ENCODE results near the gene TIGIT. TPM values are rescaled to one million over a fixed set of nuclear protein-coding genes. Genes with fewer than 3 reads are reported as not detected.

TIGIT gene
- not detected in 2 replicates for total RNA-seq (2016; rRNA removed; fragmentation: Illumina TruSeq; extraction: Trizol)
- total RNA-seq (2016; cell fraction: cytosol; rRNA removed; fragmentation: Illumina TruSeq; extraction: Trizol; ENCODE audit: low read depth), result not detected in 2 replicates
- total RNA-seq (2016; cell fraction: insoluble cytoplasmic fraction; rRNA removed; fragmentation: Illumina TruSeq; extraction: Trizol), result not detected in 2 replicates
- not detected in 2 replicates for total RNA-seq (2016; cell fraction: membrane; rRNA removed; fragmentation: Illumina TruSeq; extraction: Trizol)
- total RNA-seq (2016; cell fraction: nucleus; rRNA removed; fragmentation: Illumina TruSeq; extraction: Trizol), result not detected in 2 replicates
- not detected in 2 replicates for polyA plus RNA-seq (2011; rRNA removed)
- not detected in 2 replicates for polyA plus RNA-seq (2011; cell fraction: cytosol; rRNA removed)
- polyA plus RNA-seq (2011; cell fraction: nucleus; rRNA removed), result not detected in 2 replicates
- polyA plus RNA-seq (2012), result not detected in 2 replicates
- not detected in 2 replicates for polyA plus RNA-seq (2016; cell fraction: cytosol; fragmentation: Illumina TruSeq; extraction: Trizol; ENCODE audit: low read depth)
- not detected in 2 replicates for polyA plus RNA-seq (2016; cell fraction: insoluble cytoplasmic fraction; fragmentation: Illumina TruSeq; extraction: Trizol; ENCODE audit: low read depth)
- not detected in 2 replicates for polyA plus RNA-seq (2016; cell fraction: membrane; fragmentation: Illumina TruSeq; extraction: Trizol; ENCODE audit: low read depth)
- not detected in 2 replicates for polyA plus RNA-seq (2016; cell fraction: nucleus; fragmentation: Illumina TruSeq; extraction: Trizol; ENCODE audit: insufficient read depth, low read depth)
- 0.05 TPM in 1 of 2 replicates, not detected in the other for polyA minus RNA-seq (2011; rRNA and poly(A)+ RNA removed; ENCODE audit: low replicate concordance)
- not detected in 2 replicates for polyA minus RNA-seq (2011; cell fraction: cytosol; rRNA and poly(A)+ RNA removed)
- polyA minus RNA-seq (2011; cell fraction: nucleus; rRNA and poly(A)+ RNA removed), result not detected in 2 replicates
- not detected for Bru-seq, nascent RNA
- BruChase-seq, experiment 1, labeled RNA remaining after a 6-hour chase, result not detected
- not detected for BruChase-seq, experiment 2, labeled RNA remaining after a 2-hour chase
- long read RNA-seq, experiment 1, result 0 reads
- long read RNA-seq, experiment 2, result 0 reads

- CTCF ChIA-PET (ENCODE audit: low intra/inter-chr PET ratio, low total read pairs), result no interaction called here
- FAIRE-seq (no peak), DNase-seq (ENCODE audit: low spot score) (no peak), ATAC-seq (no peak)
- H2AFZ ChIP-seq (ENCODE audit: low read length), result no peak within 1 kb of the TSS
- POLR2A ChIA-PET, result no interaction called here
- H3K79me2 ChIP-seq (ENCODE audit: insufficient read depth, low read length), result no peaks in the 10 kb centered on the region
- peaks cover 0 to 5% of the 10 kb centered on the region in 2 experiments; a peak in 1 of 5 replicates for H3K27me3 ChIP-seq (ENCODE audit: control insufficient read depth in 1 of 2, insufficient read depth in 2 of 2, low read length in 2 of 2)
- H3K9me3 ChIP-seq (ENCODE audit: low read length), result no peaks in the 10 kb centered on the region
- H3K27ac ChIP-seq (ENCODE audit: extremely low read length, insufficient read depth, low read length), result no peak within 1 kb of the TSS
- H4K20me1 ChIP-seq (ENCODE audit: insufficient read depth, low read length), result no peaks in the 10 kb centered on the region
- no peak within 1 kb of the TSS for H3K9ac ChIP-seq (ENCODE audit: insufficient read depth, low read depth, low read length)
- H3K4me2 ChIP-seq (ENCODE audit: low read depth, low read length), result no peak within 1 kb of the TSS
- intact Hi-C loops (cut with micrococcal nuclease; ENCODE audit: unreplicated experiment) (no loop called here), in situ Hi-C loops (cut with HindIII; ENCODE audit: extremely low pct_ligation_motif_present, low pct_unique_long_range_greater_than_20kb) (loop anchor here (10.0 kb wide), 1 partner anchor 139 kb away; no protein-coding TSS in a partner anchor)
- TF ChIP-seq TBL1XR1 (IDR thresholded peaks at IDR 0.05; ENCODE audit: borderline replicate concordance, low read length, partially characterized antibody), result no peak
- no peak for TF ChIP-seq SMAD3 (CRISPR knock-in tag; IDR thresholded peaks at IDR 0.05)
- TF ChIP-seq RARA (CRISPR knock-in tag; IDR thresholded peaks at IDR 0.05), result no peak
- no peak for TF ChIP-seq MED1 (CRISPR knock-in tag; IDR thresholded peaks at IDR 0.05)
- no peak for TF ChIP-seq PAX8 (CRISPR knock-in tag; IDR thresholded peaks at IDR 0.05; ENCODE audit: borderline replicate concordance)
- TF ChIP-seq ZNF331 (CRISPR knock-in tag; IDR thresholded peaks at IDR 0.05), result no peak
- no peak for TF ChIP-seq ZNF652 (CRISPR knock-in tag; IDR thresholded peaks at IDR 0.05; ENCODE audit: borderline replicate concordance, low read depth)
- no peak for TF ChIP-seq SMARCC2 (IDR thresholded peaks at IDR 0.05)
- no peak for TF ChIP-seq NCOA1 (CRISPR knock-in tag; IDR thresholded peaks at IDR 0.05)
- no peak for TF ChIP-seq PITX1 (CRISPR knock-in tag; IDR thresholded peaks at IDR 0.05)
- no peak within 1 kb of the TSS for H3K4me3 ChIP-seq (replicated peaks in 1 of 3; ENCODE audit: insufficient read depth in 1 of 3, low read depth in 2 of 3, low read length in 3 of 3)
- 48% methylated on average over 7 of the region's 7 CpGs for WGBS (ENCODE audit: low lambda C conversion rate)
- no peaks in the 10 kb centered on the region for H3K36me3 ChIP-seq (replicated peaks in 1 of 2; ENCODE audit: control insufficient read depth in 1 of 2, insufficient read depth in 2 of 2, low read length in 2 of 2)
- BruUV-seq (replicated peaks), result no TSS peak
- H3K4me1 ChIP-seq (ENCODE audit: insufficient read depth, low read length), result no peaks in the 10 kb centered on the region
Observed at GRCh38 chr3:114293838-114294535, at the start of gene TIGIT. Gene TIGIT (plus strand): TSS chr3:114294028. CDS start chr3:114294062, 34 bp downstream.

Measured in HepG2 (cell line).